ENCODE measurements around the gene AGMAT.
"Not testable (repeated sequence)": the region's sequence is repeated elsewhere in the genome, so short reads cannot be mapped to it uniquely, and the experiment has no call there.

AGMAT gene

GRCh38 chr1:15605398-15606383 lies 20.8 kb upstream of the AGMAT start:
- H3K4me3 ChIP-seq (ENCODE audit: low read length): no peak overlapping the region
- no peak for TF ChIP-seq CTCF (conservative IDR thresholded peaks at IDR 0.05; ENCODE audit: low read length)
- no peak for DNase-seq (ENCODE audit: low read depth)

DNA sequence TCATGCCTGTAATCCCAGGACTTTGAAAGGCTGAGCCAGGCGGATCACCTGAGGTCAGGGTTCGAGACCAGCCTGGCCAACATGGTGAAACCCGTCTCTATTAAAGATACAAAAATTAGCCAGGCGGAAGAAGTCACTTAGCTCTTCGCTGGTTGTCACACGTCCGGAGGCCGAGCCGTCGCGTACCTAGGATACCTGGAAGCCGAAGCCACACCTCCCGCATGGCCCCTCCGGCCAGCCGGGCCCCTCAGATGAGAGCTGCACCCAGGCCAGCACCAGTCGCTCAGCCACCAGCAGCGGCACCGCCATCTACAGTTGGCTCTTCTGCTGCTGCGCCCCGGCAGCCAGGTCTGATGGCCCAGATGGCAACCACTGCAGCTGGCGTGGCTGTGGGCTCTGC lies 19.5 kb upstream of the AGMAT start:
- DNase-seq (ENCODE audit: low read depth); H3K4me3 ChIP-seq (ENCODE audit: low read length): not testable (repeated sequence)

DNA sequence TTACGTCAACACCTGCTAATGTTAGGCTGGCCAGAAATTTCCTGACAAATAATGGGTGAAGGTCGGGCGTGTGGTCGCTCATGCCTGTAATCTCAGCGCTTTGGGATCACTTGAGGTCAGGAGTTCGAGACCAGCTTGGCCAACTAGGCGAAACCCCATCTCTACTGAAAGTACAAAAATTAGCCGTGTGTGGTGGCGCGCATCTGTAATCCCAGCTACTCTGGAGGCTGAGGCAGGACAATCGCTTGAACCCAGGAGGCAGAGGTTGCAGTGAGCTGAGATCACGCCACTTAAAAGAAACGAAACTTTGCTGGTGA lies 19.1 kb upstream of the AGMAT start:
- peak overlapping the region; percentile 91 for H3K4me3 ChIP-seq (ENCODE audit: low read length)
- DNase-seq (ENCODE audit: low read depth): not testable (repeated sequence)

- DNase-seq (ENCODE audit: low read depth): peak; percentile 95
- H3K4me3 ChIP-seq (ENCODE audit: low read length): peak overlapping the region; percentile 91
- no peak for TF ChIP-seq CTCF (conservative IDR thresholded peaks at IDR 0.05; ENCODE audit: low read length)
Observed at GRCh38 chr1:15603050-15603965, 18.5 kb upstream of the AGMAT start.

DNA sequence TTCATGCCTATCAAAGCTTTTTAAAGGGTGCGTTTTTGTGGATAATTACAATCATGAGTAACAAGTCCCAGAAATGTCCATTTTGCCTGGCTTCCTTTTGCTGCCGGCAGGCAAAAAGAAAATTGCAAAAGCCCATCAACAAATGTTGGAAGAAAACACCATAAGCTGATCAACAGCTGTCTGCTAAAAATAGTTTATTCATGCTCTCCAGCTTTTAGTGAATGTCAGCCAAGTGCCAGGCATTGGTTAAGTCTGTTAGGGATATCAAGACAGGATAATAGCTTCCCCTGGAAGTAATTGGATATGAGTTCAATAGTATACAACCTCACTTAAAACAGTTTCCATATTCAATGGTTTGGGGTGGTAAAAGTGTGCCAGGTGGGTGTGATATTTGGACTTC lies 13.6 kb upstream of the AGMAT start:
- peak; percentile 32 for DNase-seq (ENCODE audit: low read depth)
- no peak overlapping the region for H3K4me3 ChIP-seq (ENCODE audit: low read length)
- no peak for TF ChIP-seq CTCF (conservative IDR thresholded peaks at IDR 0.05; ENCODE audit: low read length)

- DNase-seq (ENCODE audit: low read depth): no peak
- TF ChIP-seq CTCF (conservative IDR thresholded peaks at IDR 0.05; ENCODE audit: low read length): no peak
Observed at GRCh38 chr1:15595809-15596617, 11.2 kb upstream of the AGMAT start.

DNA sequence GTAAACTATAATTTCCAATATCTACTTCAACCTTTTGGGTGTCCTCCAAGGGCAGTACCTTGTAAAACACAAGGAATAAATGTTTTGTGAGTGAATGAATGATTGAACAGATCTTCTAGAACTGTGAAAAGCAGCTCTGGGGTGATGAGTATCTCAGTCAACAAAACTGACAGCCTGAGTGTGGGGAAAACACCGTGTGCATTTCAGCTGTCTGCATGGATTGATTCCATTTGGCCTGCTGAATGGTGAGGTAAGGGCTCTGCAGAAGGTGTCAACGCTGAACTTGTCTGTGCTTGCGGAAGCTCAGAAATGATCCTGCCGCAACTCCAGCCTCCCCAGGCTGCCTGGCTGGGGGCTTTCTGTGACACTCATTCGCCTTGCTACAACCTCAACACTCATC lies 7.4 kb upstream of the AGMAT start:
- H3K4me3 ChIP-seq (ENCODE audit: low read length): no peak overlapping the region
- no peak for DNase-seq (ENCODE audit: low read depth)
- no peak for TF ChIP-seq CTCF (conservative IDR thresholded peaks at IDR 0.05; ENCODE audit: low read length)

More at GRCh38 chr1:15595809-15596617, 11.2 kb upstream of the AGMAT start:
- H3K4me3 ChIP-seq (ENCODE audit: low read length): no peak overlapping the region
